ENCODE data around the gene GRID1.
"Not testable (repeated sequence)": the region's sequence is repeated elsewhere in the genome, so short reads cannot be mapped to it uniquely, and the experiment has no call there.

The GRID1 gene

GRCh38 chr10:85847085-85847484 lies 519.5 kb downstream of the GRID1 start:
- no peak for DNase-seq

GRCh38 chr10:85838660-85839059 lies 527.9 kb downstream of the GRID1 start:
- not testable (repeated sequence) for DNase-seq

- DNase-seq, result no peak
Measured at GRCh38 chr10:85832988-85833387, 533.6 kb downstream of the GRID1 start.

- DNase-seq, result no peak
Measured at GRCh38 chr10:85831422-85831821, 535.2 kb downstream of the GRID1 start.

- no peak for DNase-seq
Measured at GRCh38 chr10:85826377-85826776, 540.2 kb downstream of the GRID1 start.

GRCh38 chr10:85811405-85811804 lies 555.2 kb downstream of the GRID1 start:
- no peak for DNase-seq

GRCh38 chr10:85810674-85811073 lies 555.9 kb downstream of the GRID1 start:
- DNase-seq, result no peak

GRCh38 chr10:85795460-85795859 lies 571.1 kb downstream of the GRID1 start:
- no peak for DNase-seq

GRCh38 chr10:85794553-85794952 lies 572.0 kb downstream of the GRID1 start:
- DNase-seq, result no peak

- no peak for DNase-seq
Measured at GRCh38 chr10:85792533-85792858, 574.1 kb downstream of the GRID1 start.

GRCh38 chr10:85791818-85792532 lies 574.6 kb downstream of the GRID1 start:
- no peak for DNase-seq

- no peak for DNase-seq
Measured at GRCh38 chr10:85789982-85790789, 576.4 kb downstream of the GRID1 start.

GRCh38 chr10:85789125-85789524 lies 577.5 kb downstream of the GRID1 start:
- no peak for DNase-seq

- no peak for DNase-seq
Measured at GRCh38 chr10:85788570-85788969, 578.0 kb downstream of the GRID1 start.

GRCh38 chr10:85787881-85788280 lies 578.7 kb downstream of the GRID1 start:
- DNase-seq, result no peak

GRCh38 chr10:85787393-85787792 lies 579.2 kb downstream of the GRID1 start:
- no peak for DNase-seq

- no peak for DNase-seq
Measured at GRCh38 chr10:85786401-85786899, 580.1 kb downstream of the GRID1 start.

- no peak for DNase-seq
Measured at GRCh38 chr10:85784792-85785191, 581.8 kb downstream of the GRID1 start.

GRCh38 chr10:85781404-85781803 lies 585.2 kb downstream of the GRID1 start:
- DNase-seq, result no peak

GRCh38 chr10:85778074-85778473 lies 588.5 kb downstream of the GRID1 start:
- DNase-seq, result no peak

- DNase-seq, result no peak
Measured at GRCh38 chr10:85767891-85768290, 598.7 kb downstream of the GRID1 start.

GRCh38 chr10:85764108-85764507 lies 602.5 kb downstream of the GRID1 start:
- no peak for DNase-seq

- no peak for DNase-seq
Measured at GRCh38 chr10:85761906-85762445, 604.6 kb downstream of the GRID1 start.
